ENCODE results near the gene TSKU. TPM values are rescaled to one million over a fixed set of nuclear protein-coding genes. Genes with fewer than 3 reads are reported as not detected.

Gene TSKU
- total RNA-seq, 1 donor from 2014 or later, result 84.0 TPM

- DNase-seq (ENCODE audit: extremely low spot score, unreplicated experiment), result no peak
- Mint-ChIP-seq H3K9me3 (ENCODE audit: unreplicated experiment) (no peaks in the 10 kb centered on the region), H3K36me3 (ENCODE audit: unreplicated experiment) (no peaks in the 10 kb centered on the region), H3K4me1 (ENCODE audit: unreplicated experiment) (peaks cover 36% of the 10 kb centered on the region), H3K27me3 (ENCODE audit: unreplicated experiment) (no peaks in the 10 kb centered on the region), H3K4me3 (ENCODE audit: unreplicated experiment) (no peak overlapping the region), H3K27ac (ENCODE audit: unreplicated experiment) (no peak overlapping the region)
- no peak for TF ChIP-seq CTCF (IDR thresholded peaks at IDR 0.05)
Measured at GRCh38 chr11:76747915-76748860, 35.0 kb upstream of the TSKU start.

- Mint-ChIP-seq H3K9me3 (ENCODE audit: unreplicated experiment) (no peaks in the 10 kb centered on the region), H3K27me3 (ENCODE audit: unreplicated experiment) (no peaks in the 10 kb centered on the region), H3K27ac (ENCODE audit: unreplicated experiment) (no peak overlapping the region), H3K4me3 (ENCODE audit: unreplicated experiment) (no peak overlapping the region), H3K4me1 (ENCODE audit: unreplicated experiment) (peaks cover 38% of the 10 kb centered on the region), H3K36me3 (ENCODE audit: unreplicated experiment) (no peaks in the 10 kb centered on the region)
- TF ChIP-seq CTCF (IDR thresholded peaks at IDR 0.05), result no peak
- DNase-seq (ENCODE audit: extremely low spot score, unreplicated experiment), result no peak
Measured at GRCh38 chr11:76748948-76749347, 34.2 kb upstream of the TSKU start.

GRCh38 chr11:76750067-76750466 is 33.1 kb upstream of the TSKU start:
- no peak for DNase-seq (ENCODE audit: extremely low spot score, unreplicated experiment)
- TF ChIP-seq CTCF (IDR thresholded peaks at IDR 0.05), result no peak
- Mint-ChIP-seq H3K4me3 (ENCODE audit: unreplicated experiment) (no peak overlapping the region), H3K27ac (ENCODE audit: unreplicated experiment) (no peak overlapping the region), H3K27me3 (ENCODE audit: unreplicated experiment) (no peaks in the 10 kb centered on the region), H3K4me1 (ENCODE audit: unreplicated experiment) (peaks cover 33% of the 10 kb centered on the region), H3K9me3 (ENCODE audit: unreplicated experiment) (no peaks in the 10 kb centered on the region), H3K36me3 (ENCODE audit: unreplicated experiment) (no peaks in the 10 kb centered on the region)

DNA sequence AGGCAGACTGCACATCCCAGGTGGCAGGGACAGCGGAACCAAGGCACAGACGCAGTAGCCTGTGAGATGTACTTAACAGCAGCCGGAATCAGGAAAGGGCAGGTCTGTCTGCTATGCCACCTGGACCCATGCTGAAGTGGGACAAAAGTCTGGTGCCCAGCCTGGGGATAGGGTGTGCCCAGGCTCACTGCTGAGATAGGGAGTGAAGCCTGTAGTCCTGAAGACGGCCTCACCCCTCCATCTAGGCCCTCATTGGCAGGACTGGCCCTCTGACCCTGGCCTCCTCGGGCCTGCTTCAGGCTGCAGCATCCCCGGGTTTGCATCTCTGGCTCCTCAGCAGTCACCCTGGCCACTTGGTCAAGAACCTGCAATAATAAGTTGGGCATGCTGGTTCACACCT is 32.4 kb upstream of the TSKU start:
- Mint-ChIP-seq H3K4me1 (ENCODE audit: unreplicated experiment) (peaks cover 32% of the 10 kb centered on the region), H3K27ac (ENCODE audit: unreplicated experiment) (no peak overlapping the region), H3K36me3 (ENCODE audit: unreplicated experiment) (no peaks in the 10 kb centered on the region), H3K9me3 (ENCODE audit: unreplicated experiment) (no peaks in the 10 kb centered on the region), H3K4me3 (ENCODE audit: unreplicated experiment) (no peak overlapping the region), H3K27me3 (ENCODE audit: unreplicated experiment) (no peaks in the 10 kb centered on the region)
- DNase-seq (ENCODE audit: extremely low spot score, unreplicated experiment), result no peak
- TF ChIP-seq CTCF (IDR thresholded peaks at IDR 0.05), result no peak

DNA sequence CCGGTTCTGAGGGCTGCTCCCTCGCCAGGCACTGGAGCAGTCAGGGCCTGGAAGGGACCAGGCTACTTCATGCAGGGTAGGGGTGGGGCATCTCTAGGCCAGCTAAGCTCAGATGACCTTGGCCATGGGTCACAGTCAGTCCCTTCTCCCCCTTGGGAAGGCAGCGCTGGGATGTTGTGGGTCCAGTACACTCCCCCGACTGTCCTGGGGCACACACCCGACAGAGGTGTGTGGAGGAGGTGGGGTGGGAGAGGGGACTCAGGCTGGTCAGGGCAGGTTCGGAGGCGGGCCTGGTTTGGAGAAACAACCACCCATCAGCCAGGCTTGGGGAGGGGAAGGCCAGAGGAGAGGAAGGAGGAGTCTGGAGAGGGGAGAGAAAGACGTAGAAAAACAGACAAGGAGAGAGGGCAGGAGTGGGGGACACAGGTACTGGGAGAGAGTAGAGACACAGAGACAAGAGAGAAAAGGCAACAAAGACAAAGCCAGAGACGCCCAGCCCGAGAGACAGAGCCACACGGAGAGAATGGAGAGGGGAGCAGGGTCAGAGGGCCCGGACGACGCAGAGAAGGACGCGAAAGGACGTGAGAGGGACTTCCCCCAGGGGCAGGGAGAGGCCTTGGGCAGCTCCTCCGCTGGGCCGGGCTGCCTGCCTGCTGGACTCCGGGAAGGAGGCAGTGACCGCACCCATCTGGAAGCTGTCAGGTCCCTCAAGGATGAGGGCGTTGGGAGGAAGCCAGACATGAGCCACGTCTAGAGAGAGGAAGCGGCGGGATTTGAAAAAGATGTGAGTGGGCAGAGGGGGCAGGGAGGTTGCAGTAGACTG is 30.6 kb upstream of the TSKU start:
- Mint-ChIP-seq H3K4me1 (ENCODE audit: unreplicated experiment) (peaks cover 30% of the 10 kb centered on the region), H3K27me3 (ENCODE audit: unreplicated experiment) (no peaks in the 10 kb centered on the region), H3K27ac (ENCODE audit: unreplicated experiment) (peak overlapping the region; percentile 88), H3K4me3 (ENCODE audit: unreplicated experiment) (peak overlapping the region; percentile 32), H3K9me3 (ENCODE audit: unreplicated experiment) (no peaks in the 10 kb centered on the region), H3K36me3 (ENCODE audit: unreplicated experiment) (no peaks in the 10 kb centered on the region)
- peak; percentile 88 for DNase-seq (ENCODE audit: extremely low spot score, unreplicated experiment)
- TF ChIP-seq CTCF (IDR thresholded peaks at IDR 0.05), result no peak

Data from osteocyte (in vitro differentiated cells).